B cell (primary cell): ENCODE data around the gene ZNF575. TPM values are rescaled to one million over a fixed set of nuclear protein-coding genes. Genes with fewer than 3 reads are reported as not detected.

Experiments
- ATAC-seq: fragments of 200-7000 bp; cut with Tn5 transposase; one replicate; pipeline ENCODE4 v1.10.0; 2021; ENCODE audit warnings: low read depth, mild to moderate bottlenecking, moderate number of reproducible peaks, moderate library complexity
- CTCF ChIA-PET: fragments of 350-600 bp; sonication (Branson Sonifier 250); formaldehyde crosslinking; loops from one replicate; lab custom pipeline; 2021; ENCODE audit warnings: antibody characterized with exemption, inconsistent platforms; lab: Charles Lee
- POLR2A ChIA-PET: fragments of 350-600 bp; sonication (Branson Sonifier 250); formaldehyde crosslinking; loops from one replicate; lab custom pipeline; 2021; ENCODE audit warnings: antibody characterized with exemption; lab: Charles Lee
- DNase-seq: peaks from one replicate; pipeline ENCODE4 v3.0.0; 2013
- H2AFZ ChIP-seq: 2 replicates; pipeline ENCODE4 v1.6.1; 2012; ENCODE audit warnings: mild to moderate bottlenecking, low read depth, low read length; ENCODE audit not compliant: insufficient read depth, poor library complexity, severe bottlenecking
- H3K27ac ChIP-seq, 2 donors: 1 replicate in 1 of 2; 2 replicates in 1 of 2; pipeline ENCODE4 v1.5.1; 2012 to 2013; ENCODE audit warnings: low read length in 2 of 2, mild to moderate bottlenecking in 2 of 2, moderate library complexity in 1 of 2
- H3K27me3 ChIP-seq, 4 experiments: fragments of 200-600 bp in 1 of 4; sonication (generic) in 1 of 4; replicated peaks in 1 of 4; 1 replicate in 2 of 4; 2 replicates in 2 of 4; pipeline versions ENCODE4 v1.6.1 to v1.7.0; 2013 to 2016; ENCODE audit warnings: low read length in 3 of 4, mild to moderate bottlenecking in 2 of 4, mixed read lengths in 1 of 4, moderate library complexity in 1 of 4; ENCODE audit not compliant: insufficient read depth in 4 of 4, control insufficient read depth in 3 of 4; ENCODE audit errors: control extremely low read depth in 1 of 4
- H3K36me3 ChIP-seq, 2 experiments: replicated peaks in 1 of 2; 1 replicate in 1 of 2; 2 replicates in 1 of 2; pipeline versions ENCODE4 v1.6.1 to v1.7.1; 2013; ENCODE audit warnings: low read length in 1 of 2; ENCODE audit not compliant: insufficient read depth in 2 of 2, control insufficient read depth in 1 of 2; ENCODE audit errors: control extremely low read depth in 1 of 2, extremely low read depth in 1 of 2
- H3K4me1 ChIP-seq, 2 donors: fragments of 200-600 bp in 1 of 2; sonication (generic) in 1 of 2; 1 replicate in 1 of 2; 2 replicates in 1 of 2; pipeline versions ENCODE4 v1.5.1 to v1.6.1; 2013 to 2017; ENCODE audit warnings: low read length in 2 of 2; ENCODE audit not compliant: control insufficient read depth in 2 of 2, insufficient read depth in 2 of 2
- H3K4me2 ChIP-seq: replicated peaks from 2 replicates; pipeline ENCODE3; 2012; ENCODE audit warnings: mild to moderate bottlenecking, low read depth, low read length; ENCODE audit not compliant: poor library complexity, severe bottlenecking
- H3K4me3 ChIP-seq, 5 experiments: fragments of 200-600 bp in 1 of 5; sonication (generic) in 1 of 5; 1 replicate in 3 of 5; 2 replicates in 2 of 5; pipeline versions ENCODE4 v1.5.1 to v1.7.0; 2011 to 2016; ENCODE audit warnings: low read length in 4 of 5, mild to moderate bottlenecking in 4 of 5, low read depth in 2 of 5, control low read depth in 1 of 5, moderate library complexity in 1 of 5; ENCODE audit not compliant: insufficient read depth in 1 of 5; ENCODE audit errors: control extremely low read depth in 1 of 5, extremely low read depth in 1 of 5
- H3K79me2 ChIP-seq: fragments of 200-600 bp; sonication (generic); one replicate; pipeline ENCODE4 v1.6.0; 2016; ENCODE audit warnings: low read length; ENCODE audit not compliant: control insufficient read depth, insufficient read depth
- H3K9ac ChIP-seq: fragments of 200-600 bp; sonication (generic); 2 replicates; pipeline ENCODE4 v1.6.1; 2017; ENCODE audit warnings: mild to moderate bottlenecking, low read length, moderate library complexity
- H3K9me3 ChIP-seq, 3 donors: one replicate each; pipeline versions ENCODE4 v1.6.1 to v1.7.1; 2013; ENCODE audit warnings: low read length in 2 of 3; ENCODE audit not compliant: control insufficient read depth in 2 of 3, insufficient read depth in 1 of 3; ENCODE audit errors: control extremely low read depth in 1 of 3
- H4K20me1 ChIP-seq: 2 replicates; pipeline ENCODE4 v1.6.0; 2012; ENCODE audit warnings: mild to moderate bottlenecking, low read length; ENCODE audit not compliant: insufficient read depth, control insufficient read depth, poor library complexity, severe bottlenecking
- H3K27ac Mint-ChIP-seq: one replicate; pipeline ENCODE4 v1.8.0; 2021; ENCODE audit warnings: mixed read lengths
- H3K27me3 Mint-ChIP-seq: one replicate; pipeline ENCODE4 v1.8.0; 2021; ENCODE audit warnings: mixed read lengths
- H3K4me1 Mint-ChIP-seq: one replicate; pipeline ENCODE4 v1.8.0; 2021; ENCODE audit warnings: mixed read lengths
- H3K4me3 Mint-ChIP-seq: one replicate; pipeline ENCODE4 v1.8.0; 2021; ENCODE audit warnings: mixed read lengths
- H3K9me3 Mint-ChIP-seq: one replicate; pipeline ENCODE4 v1.8.0; 2022; ENCODE audit warnings: mixed read lengths; ENCODE audit not compliant: insufficient read depth
- CTCF ChIP-seq: fragments of 200-600 bp; IDR thresholded peaks from one replicate; pipeline ENCODE4 v1.8.0; 2022; ENCODE audit warnings: antibody characterized with exemption, mild to moderate bottlenecking
- EZH2 ChIP-seq: IDR thresholded peaks from 2 replicates; pipeline ENCODE4 v1.6.1; 2012; ENCODE audit warnings: borderline replicate concordance, low read depth, mild to moderate bottlenecking, moderate library complexity, low read length; ENCODE audit not compliant: insufficient read depth, poor library complexity, severe bottlenecking
- WGBS: methylation state at CpG from one replicate; pipeline ENCODE4 v1.1.5; 2013; ENCODE audit warnings: missing lambda C conversion rate; ENCODE audit not compliant: insufficient coverage; 5-methylcytosine and 5-hydroxymethylcytosine counted together
- intact Hi-C: fragments of 100-400 bp; cut with micrococcal nuclease; formaldehyde crosslinking; loops from one replicate; pipeline ENCODE4 v1.10.0; 2022
- polyA plus RNA-seq: library from polyadenylated mRNA; depleted of rRNA; stranded (reverse); fragments of >200 nt; gene quantifications from 2 replicates; pipeline ENCODE4 v1.2.3, GENCODE V29; 2012
- total RNA-seq, 2 donors: library from RNA; stranded (reverse); fragments of 120-200 nt in 1 of 2; gene quantifications; 1 replicate in 1 of 2; 2 replicates in 1 of 2; pipeline versions ENCODE4 v1.2.3 to v1.2.4, GENCODE V29; 2013 to 2022

The ZNF575 gene
- total and polyA plus RNA-seq, 2 donors (not counting 1 experiment from before 2014, with no cell fraction given): 2.3 to 4.0 TPM

GRCh38 chr19:43518051-43518450 is 14.9 kb upstream of the ZNF575 start:
- no peaks in the 10 kb centered on the region for H3K36me3 ChIP-seq
- peaks cover 14 to 23% of the 10 kb centered on the region in 2 donors for H3K4me1 ChIP-seq
- intact Hi-C loops: loop anchor here (5.0 to 10.0 kb wide), 3 partner anchors 41 to 323 kb away; no protein-coding TSS in a partner anchor
- 80% methylated on average over 1 of the region's 4 CpGs for WGBS
- peak overlapping the region in 1 of 2 donors; percentile 36 for H3K27ac ChIP-seq
- TF ChIP-seq EZH2 (no peak), CTCF (no peak)
- peak overlapping the region; percentile 51 for H3K27ac Mint-ChIP-seq
- H3K79me2 ChIP-seq: no peaks in the 10 kb centered on the region
- ATAC-seq (no peak), DNase-seq (no peak)
- POLR2A ChIA-PET: interaction anchor here (0.6 to 2.5 kb wide), 7 partner anchors 10 to 1078 kb away, joined by 4 to 18 read pairs (median 6); partner anchors contain the start of gene ZNF575
- no peak overlapping the region for H3K9ac ChIP-seq
- H3K4me1 Mint-ChIP-seq: peaks cover 14% of the 10 kb centered on the region
- no peaks in the 10 kb centered on the region for H3K27me3 Mint-ChIP-seq
- H3K27me3 ChIP-seq: no peaks in the 10 kb centered on the region
- no peak overlapping the region for H2AFZ ChIP-seq
- CTCF ChIA-PET: interaction anchor here (0.6 to 14.1 kb wide), 17 partner anchors 10 to 292 kb away, joined by 3 to 644 read pairs (median 5); partner anchors contain the start of genes PHLDB3 and ZNF575
- H3K9me3 ChIP-seq: no peaks in the 10 kb centered on the region
- peak overlapping the region; percentile 14 for H3K4me2 ChIP-seq
- peak overlapping the region in 1 of 5 experiments; percentile 5 for H3K4me3 ChIP-seq
- peak overlapping the region; percentile 12 for H3K4me3 Mint-ChIP-seq
- H4K20me1 ChIP-seq: no peaks in the 10 kb centered on the region
- H3K9me3 Mint-ChIP-seq: no peaks in the 10 kb centered on the region

- no peaks in the 10 kb centered on the region for H4K20me1 ChIP-seq
- CTCF ChIA-PET: interaction anchor here (0.6 to 14.1 kb wide), 31 partner anchors 9 to 596 kb away, joined by 3 to 644 read pairs (median 5); partner anchors contain the start of genes IRGQ, PHLDB3 and ZNF575
- Mint-ChIP-seq H3K4me3 (peak overlapping the region; percentile 57), H3K4me1 (peaks cover 17% of the 10 kb centered on the region), H3K27me3 (no peaks in the 10 kb centered on the region), H3K27ac (peak overlapping the region; percentile 87), H3K9me3 (no peaks in the 10 kb centered on the region)
- TF ChIP-seq EZH2 (no peak), CTCF (peak; percentile 93)
- H3K4me2 ChIP-seq: peak overlapping the region; percentile 42
- H3K9me3 ChIP-seq: no peaks in the 10 kb centered on the region
- H3K4me1 ChIP-seq: peaks cover 15 to 23% of the 10 kb centered on the region in 2 donors
- POLR2A ChIA-PET: interaction anchor here (1.2 to 2.5 kb wide), 5 partner anchors 13 to 80 kb away, joined by 3 to 18 read pairs (median 7); partner anchors contain the start of genes PHLDB3, XRCC1 and ZNF575
- H3K79me2 ChIP-seq: no peaks in the 10 kb centered on the region
- H3K27ac ChIP-seq: no peak overlapping the region
- peak; percentile 87 for DNase-seq
- intact Hi-C loops: loop anchor here (1.0 to 10.0 kb wide), 6 partner anchors 15 to 325 kb away; partner anchors contain the start of gene PHLDB3
- WGBS: 64% methylated on average over 3 of the region's 10 CpGs
- no peaks in the 10 kb centered on the region for H3K27me3 ChIP-seq
- H3K4me3 ChIP-seq: no peak overlapping the region
- ATAC-seq: peak; percentile 59
- no peaks in the 10 kb centered on the region for H3K36me3 ChIP-seq
- no peak overlapping the region for H2AFZ ChIP-seq
- H3K9ac ChIP-seq: no peak overlapping the region
These were observed 13.4 kb upstream of the ZNF575 start for GRCh38 chr19:43519436-43520088.
